HG03045 (cell line): ENCODE results near the gene ATAD2B.
"Not testable (repeated sequence)": the region's sequence is repeated elsewhere in the genome, so short reads cannot be mapped to it uniquely, and the experiment has no call there.

ENCODE experiments used
- ATAC-seq: cut with Tn5 transposase; IDR thresholded peaks from one replicate; pipeline ENCODE4 v1.9.1; 2021; ENCODE audit warnings: mild to moderate bottlenecking, moderate library complexity; ENCODE audit not compliant: unreplicated experiment

ATAD2B gene

GRCh38 chr2:23753291-23754010, 173.5 kb downstream of the ATAD2B start:
- no peak for ATAC-seq

- no peak for ATAC-seq
Measured at GRCh38 chr2:23751747-23752265, 175.1 kb downstream of the ATAD2B start.

GRCh38 chr2:23746141-23746863, 180.6 kb downstream of the ATAD2B start:
- no peak for ATAC-seq

- ATAC-seq: no peak
Measured at GRCh38 chr2:23745726-23746105, 181.2 kb downstream of the ATAD2B start.

GRCh38 chr2:23745068-23745725, 181.7 kb downstream of the ATAD2B start:
- ATAC-seq: no peak

DNA sequence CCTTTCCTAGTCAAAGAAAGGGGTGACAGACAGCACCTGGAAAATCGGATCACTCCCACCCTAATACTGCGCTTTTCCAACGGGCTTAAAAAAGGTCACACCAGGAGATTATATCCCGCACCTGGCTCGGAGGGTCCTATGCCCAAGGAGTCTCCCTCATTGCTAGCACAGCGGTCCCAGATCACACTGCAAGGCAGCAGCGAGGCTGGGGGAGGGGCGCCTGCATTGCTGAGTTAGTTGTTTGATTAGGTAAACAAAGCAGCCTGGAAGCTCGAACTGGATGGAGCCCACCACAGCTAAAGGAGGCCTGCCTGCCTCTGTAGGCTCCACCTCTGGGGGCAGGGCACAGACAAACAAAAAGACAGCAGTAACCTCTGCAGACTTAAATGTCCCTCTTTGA, 190.1 kb downstream of the ATAD2B start:
- not testable (repeated sequence) for ATAC-seq

DNA sequence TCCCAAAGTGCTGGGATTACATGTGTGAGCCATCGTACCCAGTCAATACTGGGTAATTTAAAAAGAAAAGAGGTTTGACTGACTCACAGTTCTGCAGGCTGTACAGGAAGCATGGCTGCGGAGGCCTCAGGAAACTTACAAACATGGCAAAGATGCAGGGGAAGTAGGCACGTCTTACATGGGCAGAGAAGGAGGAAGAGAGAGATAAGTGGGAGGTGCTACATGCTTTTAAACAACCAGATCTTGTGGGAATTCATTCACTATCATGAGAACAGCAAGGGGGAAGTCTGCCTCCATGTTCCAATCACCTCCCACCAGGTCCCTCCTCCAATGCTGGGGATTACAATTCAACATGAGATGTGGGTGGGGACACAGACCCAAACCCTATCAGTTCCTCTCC, 192.5 kb downstream of the ATAD2B start:
- no peak for ATAC-seq

DNA sequence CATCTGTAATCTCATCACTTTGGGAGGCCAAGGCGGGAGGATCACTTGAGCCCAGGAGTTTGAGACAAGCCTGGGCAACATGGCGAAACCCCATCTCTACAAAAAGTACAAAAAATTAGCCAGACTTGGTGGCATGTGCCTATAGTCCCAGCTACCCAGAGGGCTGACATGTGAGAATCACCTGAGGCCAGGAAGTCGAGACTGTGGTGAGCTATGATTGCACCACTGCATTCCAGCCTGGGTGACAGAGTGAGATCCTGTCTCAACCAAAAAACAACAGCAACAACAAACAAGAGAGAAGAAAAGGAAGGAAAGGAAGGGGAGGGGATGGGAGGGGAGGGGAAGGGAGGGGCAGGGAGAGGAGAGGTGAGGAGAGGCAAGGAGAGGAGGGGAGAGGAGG, 203.9 kb downstream of the ATAD2B start:
- not testable (repeated sequence) for ATAC-seq

GRCh38 chr2:23722255-23722654, 204.7 kb downstream of the ATAD2B start:
- ATAC-seq: no peak

DNA sequence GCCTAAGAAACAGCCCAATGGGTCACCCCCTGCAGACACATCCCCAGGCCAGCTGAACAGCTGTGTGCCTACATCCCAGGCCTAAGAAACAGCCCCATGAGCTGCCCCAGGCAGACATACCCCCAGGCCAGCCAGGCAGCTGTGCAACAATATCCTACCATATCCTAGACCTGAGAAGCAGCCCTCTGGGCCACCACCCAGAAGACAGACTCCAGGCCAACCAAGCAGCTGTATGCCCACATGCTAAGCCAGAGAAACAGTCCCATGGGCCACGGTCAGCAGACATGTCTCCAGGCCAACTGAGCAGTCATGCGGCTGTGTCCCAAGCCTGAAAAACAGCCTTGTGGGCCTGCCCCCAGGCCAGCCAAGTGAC, 205.5 kb downstream of the ATAD2B start:
- ATAC-seq: no peak

- no peak for ATAC-seq
Measured at GRCh38 chr2:23720705-23721453, 206.0 kb downstream of the ATAD2B start.

GRCh38 chr2:23719716-23720115, 207.2 kb downstream of the ATAD2B start:
- ATAC-seq: no peak

- ATAC-seq: no peak
Measured at GRCh38 chr2:23718931-23719700, 207.8 kb downstream of the ATAD2B start.

DNA sequence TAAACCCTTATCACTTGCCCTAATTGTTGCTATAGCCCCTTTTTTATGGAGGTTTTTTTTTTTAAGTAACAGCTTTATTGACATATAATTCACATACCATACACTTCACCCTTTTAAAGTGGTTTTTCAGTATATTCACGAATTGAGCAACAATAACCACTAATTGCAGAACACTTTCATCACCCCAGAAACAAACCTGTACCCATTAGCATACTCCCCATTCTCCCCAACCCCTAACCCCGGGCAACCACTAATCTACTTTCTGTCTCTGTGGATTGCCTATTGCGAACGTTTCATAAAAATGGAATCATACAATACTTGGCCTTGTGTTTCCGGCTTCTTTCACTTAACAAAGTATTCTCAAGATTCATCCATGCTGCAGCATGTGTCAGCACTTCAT, 213.6 kb downstream of the ATAD2B start:
- ATAC-seq: no peak

DNA sequence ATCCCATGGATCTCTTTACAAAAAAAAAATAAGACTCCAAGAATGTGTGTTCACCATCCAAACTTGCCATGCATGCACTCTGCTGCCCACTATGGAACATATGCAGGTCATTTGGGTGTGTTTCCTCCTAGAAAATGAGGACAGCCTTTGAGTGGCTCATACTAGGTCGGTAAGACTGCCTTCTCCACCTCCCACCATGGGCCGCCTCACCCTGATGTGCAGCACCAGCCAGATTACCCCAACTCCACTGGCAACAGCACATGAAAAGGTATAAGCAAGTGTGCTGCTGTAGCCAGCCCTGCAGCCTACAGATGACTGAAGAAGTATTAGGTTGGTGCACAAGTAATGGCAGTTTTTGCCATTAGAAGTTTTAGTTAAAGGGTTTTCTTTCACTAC, 214.2 kb downstream of the ATAD2B start:
- no peak for ATAC-seq

DNA sequence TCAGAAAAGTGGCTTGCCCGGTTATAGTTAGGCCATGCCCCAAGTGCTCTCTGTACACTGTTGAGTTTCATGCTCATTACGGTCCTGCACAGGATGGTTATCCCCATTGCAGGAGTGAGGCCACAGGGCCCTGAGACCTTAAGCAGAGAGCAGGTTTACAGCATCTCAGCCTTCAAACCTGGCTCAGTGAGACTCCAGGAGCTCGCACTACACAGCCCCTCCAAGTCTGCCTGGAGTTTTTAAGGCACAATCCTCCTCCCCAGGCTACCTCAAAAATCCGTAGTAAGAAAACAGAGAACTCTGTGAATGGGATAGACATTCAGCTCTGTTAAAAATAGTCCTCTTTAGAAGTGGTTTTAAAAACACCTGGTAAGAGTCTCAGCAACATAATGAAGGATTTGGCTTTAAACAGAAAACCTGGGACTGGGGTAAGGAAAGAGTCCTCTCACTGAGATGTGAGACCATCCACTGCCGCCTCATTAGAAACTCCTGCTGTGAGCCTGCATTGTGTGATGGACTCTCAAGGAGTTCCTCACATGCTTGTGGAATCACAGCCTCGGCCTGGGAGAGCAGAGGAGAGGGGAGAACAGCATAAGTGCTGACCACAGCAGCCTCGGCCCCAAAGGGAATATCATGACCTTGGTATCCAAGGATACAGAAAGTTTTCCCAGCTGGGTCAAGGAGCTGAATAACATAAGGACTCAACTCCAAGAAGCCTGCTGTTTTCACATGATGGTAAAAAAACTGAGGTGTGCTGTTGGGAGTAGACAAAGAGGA, 214.8 kb downstream of the ATAD2B start:
- ATAC-seq: no peak

DNA sequence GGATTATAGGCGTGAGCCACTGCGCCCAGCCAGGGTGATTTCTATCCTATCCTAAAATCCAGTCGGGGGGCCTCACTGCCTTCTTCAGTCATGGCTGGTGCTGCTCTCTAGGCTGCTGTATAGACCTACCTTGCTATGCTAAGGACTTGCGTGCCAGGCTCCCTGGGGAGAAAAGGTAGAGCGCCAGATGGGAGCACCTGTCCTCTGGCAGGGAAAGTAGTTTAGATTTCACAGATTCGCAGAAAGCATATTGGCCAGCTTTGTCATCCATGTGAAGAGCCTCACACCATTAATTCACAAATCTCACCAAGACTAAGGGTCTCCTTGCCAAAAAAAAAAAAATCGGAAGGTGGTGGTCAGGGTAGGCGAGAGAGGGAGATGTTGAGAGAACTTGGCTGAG, 217.6 kb downstream of the ATAD2B start:
- no peak for ATAC-seq

- ATAC-seq: no peak
Measured at GRCh38 chr2:23708771-23709170, 218.2 kb downstream of the ATAD2B start.

- ATAC-seq: no peak
Measured at GRCh38 chr2:23707096-23707495, 219.8 kb downstream of the ATAD2B start.
